HepG2 (cell line): ENCODE measurements around the gene ANK3. TPM values are rescaled to one million over a fixed set of nuclear protein-coding genes. Genes with fewer than 3 reads are reported as not detected.

ENCODE experiments used
- ATAC-seq: fragments of 200-7000 bp; cut with Tn5 transposase; 3 replicates; pipeline ENCODE4 v1.9.1; 2020; ENCODE audit warnings: mild to moderate bottlenecking, moderate library complexity
- BruUV-seq: library from RNA; stranded (reverse); fragments of 400-500 nt; replicated peaks from 2 replicates; lab custom pipeline; 2021; lab: Mats Ljungman, UMichigan
- CTCF ChIA-PET: fragments of 300-600 bp; formaldehyde crosslinking; extraction: SDS; loops from one replicate; lab custom pipeline; 2021; ENCODE audit warnings: low total read pairs, inconsistent platforms, low intra/inter-chr PET ratio; lab: Yijun Ruan, JAX
- POLR2A ChIA-PET: fragments of 350-600 bp; sonication (Branson Sonifier 250); formaldehyde crosslinking; loops from one replicate; lab custom pipeline; 2020; ENCODE audit warnings: antibody characterized with exemption, inconsistent platforms; lab: Yijun Ruan, JAX
- DNase-seq: peaks from one replicate; pipeline ENCODE4 v3.0.0-alpha.2; 2015; ENCODE audit warnings: low spot score
- FAIRE-seq: peaks from 3 replicates; lab custom pipeline; 2011; peaks lifted over from hg19 to GRCh38; lab: Jason Lieb, UNC
- H2AFZ ChIP-seq: one replicate; pipeline ENCODE4 v1.6.1; 2011; ENCODE audit warnings: low read length, inconsistent platforms
- H3K27ac ChIP-seq: fragments of 300-600 bp; 3 replicates; pipeline ENCODE4 v1.8.0; 2011; ENCODE audit warnings: mixed run types, mild to moderate bottlenecking, mixed read lengths, low read length, inconsistent platforms; ENCODE audit not compliant: insufficient read depth; ENCODE audit errors: extremely low read length
- H3K27me3 ChIP-seq, 2 experiments: fragments of 200-600 bp in 1 of 2; 2 replicates in 1 of 2; 3 replicates in 1 of 2; pipeline versions ENCODE4 v1.6.0 to v1.8.0; 2011; ENCODE audit warnings: low read length in 2 of 2, mild to moderate bottlenecking in 2 of 2, moderate library complexity in 2 of 2, inconsistent platforms in 1 of 2; ENCODE audit not compliant: insufficient read depth in 2 of 2, control insufficient read depth in 1 of 2
- H3K36me3 ChIP-seq, 2 experiments: fragments of 200-600 bp in 1 of 2; replicated peaks in 1 of 2; 2 replicates in 1 of 2; 3 replicates in 1 of 2; pipeline versions ENCODE4 v1.5.1 to v1.8.0; 2011; ENCODE audit warnings: low read length in 2 of 2, inconsistent platforms in 1 of 2; ENCODE audit not compliant: insufficient read depth in 2 of 2, control insufficient read depth in 1 of 2
- H3K4me1 ChIP-seq: 2 replicates; pipeline ENCODE4 v1.5.1; 2012; ENCODE audit warnings: low read length, inconsistent platforms; ENCODE audit not compliant: insufficient read depth
- H3K4me2 ChIP-seq: 2 replicates; pipeline ENCODE4 v1.6.0; 2011; ENCODE audit warnings: low read depth, low read length, inconsistent platforms
- H3K4me3 ChIP-seq, 3 experiments: fragments of 200-600 bp in 1 of 3; sonication (generic), shearing (Covaris generic) in 1 of 3; replicated peaks in 1 of 3; 2 replicates each; pipeline ENCODE4 v1.5.1; 2011 to 2016; ENCODE audit warnings: low read length in 3 of 3, inconsistent platforms in 2 of 3, low read depth in 2 of 3, mild to moderate bottlenecking in 2 of 3, control low read depth in 1 of 3, mixed read lengths in 1 of 3; ENCODE audit not compliant: insufficient read depth in 1 of 3
- H3K79me2 ChIP-seq: one replicate; pipeline ENCODE4 v1.6.1; 2011; ENCODE audit warnings: low read length, inconsistent platforms; ENCODE audit not compliant: insufficient read depth
- H3K9ac ChIP-seq: 2 replicates; pipeline ENCODE4 v1.6.0; 2011; ENCODE audit warnings: mild to moderate bottlenecking, low read depth, low read length, inconsistent platforms; ENCODE audit not compliant: insufficient read depth
- H3K9me3 ChIP-seq: 2 replicates; pipeline ENCODE4 v1.5.1; 2012; ENCODE audit warnings: mild to moderate bottlenecking, low read length
- H4K20me1 ChIP-seq: 2 replicates; pipeline ENCODE4 v1.6.0; 2011; ENCODE audit warnings: inconsistent platforms, mild to moderate bottlenecking, low read length, moderate library complexity; ENCODE audit not compliant: insufficient read depth
- CEBPG ChIP-seq: IDR thresholded peaks from 2 replicates; pipeline ENCODE4 v1.6.1; 2016
- HNRNPLL ChIP-seq: fragments of 200-400 bp; formaldehyde crosslinking; IDR thresholded peaks from 2 replicates; pipeline ENCODE4 v1.6.1; 2017; ENCODE audit warnings: mild to moderate bottlenecking, low read depth, low read length; ENCODE audit not compliant: poor library complexity, severe bottlenecking
- TERF1 ChIP-seq: sonication (generic); formaldehyde crosslinking; IDR thresholded peaks from 2 replicates; pipeline ENCODE4 v1.8.0; 2022; ENCODE audit warnings: mild to moderate bottlenecking, missing genetic modification reagents, moderate library complexity
- ZBTB20 ChIP-seq: sonication (generic); formaldehyde crosslinking; IDR thresholded peaks from 2 replicates; pipeline ENCODE4 v1.8.1; 2023; ENCODE audit warnings: missing genetic modification reagents, low read depth, mild to moderate bottlenecking, borderline replicate concordance
- ZBTB42 ChIP-seq: sonication (generic); formaldehyde crosslinking; IDR thresholded peaks from 2 replicates; pipeline ENCODE4 v1.5.0; 2020; ENCODE audit warnings: mild to moderate bottlenecking, missing genetic modification reagents
- ZNF326 ChIP-seq: sonication (generic); formaldehyde crosslinking; IDR thresholded peaks from 2 replicates; pipeline ENCODE4 v1.4.0; 2020; ENCODE audit warnings: missing genetic modification reagents, borderline replicate concordance
- ZNF460 ChIP-seq: sonication (generic); formaldehyde crosslinking; IDR thresholded peaks from 2 replicates; pipeline ENCODE4 v1.5.1; 2020; ENCODE audit warnings: missing genetic modification reagents, mild to moderate bottlenecking, borderline replicate concordance
- ZNF549 ChIP-seq: sonication (generic); formaldehyde crosslinking; IDR thresholded peaks from 2 replicates; pipeline ENCODE4 v1.5.0; 2020; ENCODE audit warnings: missing genetic modification reagents
- ZNF75D ChIP-seq: sonication (generic); formaldehyde crosslinking; IDR thresholded peaks from 2 replicates; pipeline ENCODE4 v1.8.1; 2023; ENCODE audit warnings: missing genetic modification reagents, mild to moderate bottlenecking, borderline replicate concordance
- WGBS: methylation state at CpG from one replicate; pipeline ENCODE4 v1.1.6; 2017; ENCODE audit warnings: low lambda C conversion rate; 5-methylcytosine and 5-hydroxymethylcytosine counted together
- in situ Hi-C: cut with HindIII; loops from 2 replicates; pipeline ENCODE4 v1.10.0; 2017; ENCODE audit warnings: low pct_unique_long_range_greater_than_20kb; ENCODE audit not compliant: extremely low pct_ligation_motif_present
- intact Hi-C: fragments of 100-400 bp; cut with micrococcal nuclease; formaldehyde crosslinking; loops from one replicate; pipeline ENCODE4 v1.10.0; 2022; ENCODE audit not compliant: unreplicated experiment
- polyA plus RNA-seq, 8 experiments: library from polyadenylated mRNA; depleted of rRNA in 3 of 8; stranded (reverse) in 7 of 8; unstranded in 1 of 8; fragments of >200 nt; fragmentation: Illumina TruSeq in 4 of 8; extraction: Trizol in 4 of 8; gene quantifications; 2 replicates each; pipeline versions ENCODE4 v1.2.1 to v1.2.3, GENCODE V29; 2011 to 2016; ENCODE audit warnings: low read depth in 4 of 8, missing spikeins in 1 of 8, mixed read lengths in 1 of 8; ENCODE audit not compliant: insufficient read depth in 1 of 8
- total RNA-seq, 5 experiments: library from RNA; depleted of rRNA; stranded (reverse); fragments of >200 nt; fragmentation: Illumina TruSeq; extraction: Trizol; gene quantifications; 2 replicates each; pipeline ENCODE4 v1.2.3, GENCODE V29; 2016; ENCODE audit warnings: low read depth in 1 of 5

ANK3 gene
- total and polyA plus RNA-seq, 2 of the 13 experiments (the other 11 are each of a cell fraction or from before 2014, with no cell fraction given) = not detected

GRCh38 chr10:60417901-60418300 lies 28.2 kb upstream of the ANK3 start (continued):
- TF ChIP-seq HNRNPLL = no peak
- no peak for TF ChIP-seq ZNF549 (CRISPR knock-in tag)

GRCh38 chr10:60417024-60417423 lies 27.3 kb upstream of the ANK3 start:
- intact Hi-C loops (no loop called here), in situ Hi-C loops (no loop called here)
- H3K36me3 ChIP-seq = no peaks in the 10 kb centered on the region
- H2AFZ ChIP-seq = no peak overlapping the region
- H3K9me3 ChIP-seq = no peaks in the 10 kb centered on the region
- ATAC-seq (no peak), FAIRE-seq (no peak), DNase-seq (no peak)
- CTCF ChIA-PET = no interaction called here
- 0 out of 5 replicates have a peak, but pooled peaks cover 0 to 2% of the 10 kb centered on the region in 2 experiments for H3K27me3 ChIP-seq
- TF ChIP-seq ZBTB20 (CRISPR knock-in tag) (no peak), ZNF326 (no peak), ZBTB42 (CRISPR knock-in tag) (no peak), ZNF460 (CRISPR knock-in tag) (no peak), TERF1 (CRISPR knock-in tag) (no peak), ZNF75D (CRISPR knock-in tag) (no peak), CEBPG (no peak)
- H3K9ac ChIP-seq = no peak overlapping the region
- BruUV-seq = no TSS peak
- no peaks in the 10 kb centered on the region for H4K20me1 ChIP-seq
- WGBS = 26% methylated on average over 2 of the region's 2 CpGs
- H3K4me1 ChIP-seq = peaks cover 10% of the 10 kb centered on the region
- H3K4me2 ChIP-seq = no peak overlapping the region
- POLR2A ChIA-PET = no interaction called here
- H3K4me3 ChIP-seq = no peak overlapping the region
- no peak overlapping the region for H3K27ac ChIP-seq
- no peaks in the 10 kb centered on the region for H3K79me2 ChIP-seq
